K562 (cell line): Measurements from ENCODE around the gene EPHA10. TPM values are rescaled to one million over a fixed set of nuclear protein-coding genes. Genes with fewer than 3 reads are reported as not detected.

Experiments used
- ARID1B ChIP-seq: fragments of 450-650 bp; IDR thresholded peaks from 2 replicates; pipeline ENCODE4 v1.6.1; 2016; ENCODE audit warnings: antibody characterized with exemption, mild to moderate bottlenecking, inconsistent platforms
- ARID3B ChIP-seq: fragments of 250-450 bp; sonication (Bioruptor Pico); IDR thresholded peaks from 2 replicates; pipeline ENCODE4 v1.4.0; 2020; ENCODE audit warnings: borderline replicate concordance
- BRD4 ChIP-seq: fragments of 200-600 bp; sonication (generic); IDR thresholded peaks from 2 replicates; pipeline ENCODE4 v1.6.1; 2017; ENCODE audit warnings: inconsistent platforms
- CHD4 ChIP-seq: fragments of 200-600 bp; sonication (generic); IDR thresholded peaks from 3 replicates; pipeline ENCODE4 v1.6.1; 2012; ENCODE audit warnings: low read depth, mild to moderate bottlenecking, mixed read lengths, low read length, inconsistent platforms; ENCODE audit not compliant: insufficient read depth, insufficient replicate concordance, poor library complexity, severe bottlenecking
- ETV5 ChIP-seq: sonication (generic); formaldehyde crosslinking; IDR thresholded peaks from 2 replicates; pipeline ENCODE4 v1.4.0; 2020; ENCODE audit warnings: low read depth, mild to moderate bottlenecking, missing genetic modification reagents
- KLF16 ChIP-seq: IDR thresholded peaks from 2 replicates; pipeline ENCODE4 v1.6.1; 2016; ENCODE audit warnings: antibody characterized with exemption
- RFX1 ChIP-seq: fragments of 450-650 bp; IDR thresholded peaks from 2 replicates; pipeline ENCODE4 v1.6.1; 2016; ENCODE audit warnings: mild to moderate bottlenecking, moderate library complexity
- SLC30A9 ChIP-seq: fragments of 250-450 bp; sonication (Bioruptor Pico); IDR thresholded peaks from 2 replicates; pipeline ENCODE4 v1.8.0; 2022; ENCODE audit warnings: mild to moderate bottlenecking, moderate library complexity
- SMARCB1 ChIP-seq: IDR thresholded peaks from 2 replicates; pipeline ENCODE4 v1.6.1; 2011; ENCODE audit warnings: improper control_type of control experiment, low read depth; ENCODE audit not compliant: insufficient read length
- SOX6 ChIP-seq: fragments of 450-650 bp; IDR thresholded peaks from 2 replicates; pipeline ENCODE4 v1.6.1; 2014; ENCODE audit warnings: mild to moderate bottlenecking
- THAP7 ChIP-seq: fragments of 250-450 bp; sonication (Bioruptor Pico); IDR thresholded peaks from 2 replicates; pipeline ENCODE4 v1.5.0; 2021
- TOE1 ChIP-seq, 2 experiments: fragments of 450-650 bp in 1 of 2; sonication (generic) in 1 of 2; formaldehyde crosslinking in 1 of 2; IDR thresholded peaks; 2 replicates each; pipeline versions ENCODE4 v1.7.1 to v1.8.0; 2016 to 2022; ENCODE audit warnings: borderline replicate concordance in 2 of 2, mild to moderate bottlenecking in 2 of 2, antibody characterized with exemption in 1 of 2, inconsistent platforms in 1 of 2, low read depth in 1 of 2, missing genetic modification reagents in 1 of 2, moderate library complexity in 1 of 2
- ZC3H8 ChIP-seq: fragments of 450-650 bp; IDR thresholded peaks from 2 replicates; pipeline ENCODE4 v1.6.1; 2017
- ZNF134 ChIP-seq: fragments of 250-450 bp; sonication (Bioruptor Pico); conservative IDR thresholded peaks from 2 replicates; pipeline ENCODE4 v1.4.0; 2020
- ZNF146 ChIP-seq: IDR thresholded peaks from one replicate; pipeline ENCODE4 v1.6.1; 2018; ENCODE audit warnings: missing compliant biosample characterization; ENCODE audit not compliant: unreplicated experiment
- ZNF408 ChIP-seq: fragments of 250-450 bp; sonication (Bioruptor Pico); IDR thresholded peaks from 2 replicates; pipeline ENCODE4 v1.4.0; 2020; ENCODE audit warnings: low read depth, mild to moderate bottlenecking, moderate library complexity
- ZNF436 ChIP-seq: fragments of 250-450, 450-650 bp; sonication (Bioruptor Pico); formaldehyde crosslinking; IDR thresholded peaks from 2 replicates; pipeline ENCODE4 v1.7.0; 2020; ENCODE audit warnings: mild to moderate bottlenecking
- ZNF639 ChIP-seq, 2 experiments: fragments of 200-800 bp in 1 of 2; sonication (Bioruptor generic) in 1 of 2; sonication (generic) in 1 of 2; formaldehyde crosslinking in 1 of 2; IDR thresholded peaks in 1 of 2; conservative IDR thresholded peaks in 1 of 2; 2 replicates each; pipeline versions ENCODE4 v1.5.0 to v1.6.1; 2016 to 2020; ENCODE audit warnings: missing compliant biosample characterization in 1 of 2, missing genetic modification characterization in 1 of 2, missing genetic modification reagents in 1 of 2
- ZNF764 ChIP-seq: fragments of 250-450 bp; sonication (Bioruptor Pico); IDR thresholded peaks from 2 replicates; pipeline ENCODE4 v1.4.0; 2020; ENCODE audit warnings: low read depth, mild to moderate bottlenecking, moderate library complexity
- polyA plus RNA-seq, 8 experiments: library from polyadenylated mRNA; depleted of rRNA in 4 of 8; stranded (reverse) in 5 of 8; unstranded in 3 of 8; fragments of >200 nt; fragmentation: Nextera tagmentation in 2 of 8; fragmentation: Illumina TruSeq in 1 of 8; extraction: Ambion mirVana in 2 of 8; extraction: Trizol in 1 of 8; gene quantifications; 2 replicates each; pipeline versions ENCODE4 v1.2.1 to v1.2.3, GENCODE V29; 2011 to 2014; ENCODE audit warnings: inconsistent platforms in 1 of 8, missing spikeins in 1 of 8
- total RNA-seq, 7 experiments: library from RNA; depleted of rRNA in 6 of 7; stranded (reverse); fragments of >200 nt in 6 of 7; fragmentation: Illumina TruSeq in 2 of 7; extraction: Trizol in 2 of 7; gene quantifications; 2 replicates each; pipeline versions ENCODE4 v1.2.1 to v1.2.3, GENCODE V29; 2011 to 2021; ENCODE audit warnings: low replicate concordance in 1 of 7
- TF ChIP-seq, protein P1 (sequence below): fragments of 450-650 bp; formaldehyde crosslinking; IDR thresholded peaks from 2 replicates; pipeline ENCODE4 v1.4.0; 2022; ENCODE audit warnings: missing genetic modification characterization

Gene EPHA10
- total and polyA plus RNA-seq, 9 of the 15 experiments (the other 6 are each of a cell fraction or from before 2014, with no cell fraction given): 0.03 TPM; not detected in 8

GRCh38 chr1:37691497-37692077 is 73.3 kb downstream of the EPHA10 start (continued):
- TF ChIP-seq, protein P1, sequence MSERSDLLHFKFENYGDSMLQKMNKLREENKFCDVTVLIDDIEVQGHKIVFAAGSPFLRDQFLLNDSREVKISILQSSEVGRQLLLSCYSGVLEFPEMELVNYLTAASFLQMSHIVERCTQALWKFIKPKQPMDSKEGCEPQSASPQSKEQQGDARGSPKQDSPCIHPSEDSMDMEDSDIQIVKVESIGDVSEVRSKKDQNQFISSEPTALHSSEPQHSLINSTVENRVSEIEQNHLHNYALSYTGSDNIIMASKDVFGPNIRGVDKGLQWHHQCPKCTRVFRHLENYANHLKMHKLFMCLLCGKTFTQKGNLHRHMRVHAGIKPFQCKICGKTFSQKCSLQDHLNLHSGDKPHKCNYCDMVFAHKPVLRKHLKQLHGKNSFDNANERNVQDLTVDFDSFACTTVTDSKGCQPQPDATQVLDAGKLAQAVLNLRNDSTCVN (CRISPR knock-in tag): 0 out of 2 replicates have a peak, but pooled peaks have one; percentile 44
- TF ChIP-seq ZC3H8 (no peak), THAP7 (CRISPR knock-in tag) (0 out of 2 replicates have a peak, but pooled peaks have one; percentile 46), ZNF436 (CRISPR knock-in tag) (no peak), ETV5 (CRISPR knock-in tag) (no peak), ZNF639 (CRISPR knock-in tag; conservative IDR thresholded peaks at IDR 0.05 in 1 of 2, IDR thresholded peaks at IDR 0.05 in 1 of 2) (no peak), ZNF408 (no peak), SLC30A9 (no peak), SMARCB1 (no peak), BRD4 (peak; percentile 19; the same call in 1 of the 2 replicates), KLF16 (no peak), ARID1B (no peak; the same call in 1 of the 2 replicates), ZNF146 (CRISPR knock-in tag) (no peak), ARID3B (CRISPR knock-in tag) (0 out of 2 replicates have a peak, but pooled peaks have one; percentile 21), TOE1 (IDR thresholded peaks at IDR 0.05; ENCODE audit: borderline replicate concordance) (no peak), TOE1 (CRISPR knock-in tag; IDR thresholded peaks at IDR 0.05; ENCODE audit: borderline replicate concordance, low read depth) (0 out of 2 replicates have a peak, but pooled peaks have one; percentile 67), ZNF134 (CRISPR knock-in tag) (no peak), SOX6 (no peak), RFX1 (no peak), CHD4 (no peak), ZNF764 (CRISPR knock-in tag) (no peak)
